Stimulated activated CD4-positive, alpha-beta T cell treated with anti-CD3 and anti-CD28 coated beads, TNF-alpha, amount 100 ng/mL, for 24 hours (primary cell): Measurements from ENCODE around the gene EIF2S3.
"Not testable (repeated sequence)": the region's sequence is repeated elsewhere in the genome, so short reads cannot be mapped to it uniquely, and the experiment has no call there.

ENCODE experiments used
- DNase-seq, 3 experiments: peaks; one replicate each; pipeline ENCODE4 v3.0.0-alpha.2; 2020; ENCODE audit warnings: low read depth in 3 of 3

The EIF2S3 gene

DNA sequence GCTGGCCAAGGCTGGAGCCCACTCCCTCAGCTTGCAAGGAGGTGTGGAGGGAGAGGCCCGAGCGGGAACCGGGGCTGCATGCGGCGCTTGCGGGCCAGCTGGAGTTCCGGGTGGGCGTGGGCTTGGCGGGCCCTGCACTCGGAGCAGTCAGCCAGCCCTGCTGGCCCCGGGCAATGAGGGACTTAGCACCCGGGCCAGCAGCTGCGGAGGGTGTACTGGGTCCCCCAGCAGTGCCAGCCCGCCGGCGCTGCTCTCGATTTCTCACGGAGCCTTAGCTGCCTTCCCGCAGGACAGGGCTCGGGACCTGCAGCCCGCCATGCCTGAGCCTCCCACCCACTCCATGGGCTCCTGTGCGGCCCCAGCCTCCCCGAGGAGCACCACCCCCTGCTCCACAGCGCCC, 5.1 kb upstream of the EIF2S3 start:
- not testable (repeated sequence) for DNase-seq

GRCh38 chrX:24050522-24051318, 4.0 kb upstream of the EIF2S3 start:
- DNase-seq: not testable (repeated sequence)

- DNase-seq: no peak
These were observed 244 bp downstream of the EIF2S3 start for GRCh38 chrX:24055043-24055356.

GRCh38 chrX:24063488-24063887, 8.7 kb downstream of the EIF2S3 start:
- no peak for DNase-seq

DNA sequence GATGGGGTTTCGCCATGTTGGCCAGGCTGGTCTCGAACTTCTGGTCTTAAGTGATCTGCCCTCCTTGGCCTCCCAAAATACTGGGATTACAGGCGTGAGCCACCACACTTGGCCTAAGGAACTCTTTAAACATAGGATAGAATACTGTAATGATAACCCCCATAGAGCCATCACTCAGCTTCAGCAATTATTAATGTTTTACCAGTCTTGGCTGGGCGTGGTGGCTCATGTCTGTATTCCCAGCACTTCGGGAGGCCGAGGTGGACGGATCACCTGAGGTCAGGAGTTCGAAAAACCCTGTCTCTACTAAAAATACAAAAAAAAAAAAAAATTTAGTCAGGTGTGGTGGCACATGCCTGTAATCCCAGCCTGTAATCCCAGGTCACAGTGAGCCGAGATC, 15.1 kb downstream of the EIF2S3 start:
- DNase-seq: no peak

DNA sequence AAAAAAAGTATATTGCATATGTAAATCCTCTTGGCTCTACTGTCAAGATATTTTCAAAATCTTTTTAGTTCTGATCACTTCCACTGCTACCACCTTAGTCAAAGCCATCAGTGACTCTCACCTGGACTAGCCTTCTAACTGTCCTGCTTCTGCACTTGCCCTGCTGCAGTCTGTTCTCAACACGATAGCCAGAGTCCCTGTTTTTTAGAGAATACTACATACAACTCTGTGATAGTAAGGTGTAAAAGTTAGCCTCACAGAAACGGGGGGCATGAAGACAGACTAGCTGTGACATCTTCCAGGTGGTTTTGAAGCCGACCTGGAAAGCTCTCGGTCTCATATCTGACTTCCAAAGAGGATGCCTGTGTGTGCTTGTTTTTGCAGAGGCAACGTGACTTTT, 24.7 kb downstream of the EIF2S3 start:
- DNase-seq: no peak

- peak in 1 of 3 experiments; percentile 2 for DNase-seq
These were observed 25.5 kb downstream of the EIF2S3 start for GRCh38 chrX:24080245-24080644.

DNA sequence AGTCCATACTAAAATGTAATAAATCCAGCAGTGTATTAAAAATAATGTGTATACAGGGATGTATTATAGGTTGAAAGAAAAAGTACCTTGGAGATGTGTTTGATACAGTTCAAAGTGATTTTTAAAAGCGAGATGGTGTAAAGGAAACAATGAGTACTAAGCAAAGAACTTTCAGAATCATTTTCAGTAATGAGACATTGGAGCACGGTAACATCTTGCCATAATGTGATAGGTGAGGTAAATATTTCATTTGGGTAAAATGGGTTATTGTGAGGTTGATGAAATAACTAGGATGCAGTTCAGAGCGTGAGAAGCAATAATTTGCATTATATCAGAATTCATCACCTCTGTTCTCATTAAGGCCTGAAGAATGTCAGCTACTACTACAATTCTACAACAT, 25.9 kb downstream of the EIF2S3 start:
- DNase-seq: no peak

- peak in 2 of 3 experiments; percentile 2 to 38 for DNase-seq
These were observed 27.0 kb downstream of the EIF2S3 start for GRCh38 chrX:24081661-24082154.

GRCh38 chrX:24082447-24082846, 27.7 kb downstream of the EIF2S3 start:
- no peak for DNase-seq

DNA sequence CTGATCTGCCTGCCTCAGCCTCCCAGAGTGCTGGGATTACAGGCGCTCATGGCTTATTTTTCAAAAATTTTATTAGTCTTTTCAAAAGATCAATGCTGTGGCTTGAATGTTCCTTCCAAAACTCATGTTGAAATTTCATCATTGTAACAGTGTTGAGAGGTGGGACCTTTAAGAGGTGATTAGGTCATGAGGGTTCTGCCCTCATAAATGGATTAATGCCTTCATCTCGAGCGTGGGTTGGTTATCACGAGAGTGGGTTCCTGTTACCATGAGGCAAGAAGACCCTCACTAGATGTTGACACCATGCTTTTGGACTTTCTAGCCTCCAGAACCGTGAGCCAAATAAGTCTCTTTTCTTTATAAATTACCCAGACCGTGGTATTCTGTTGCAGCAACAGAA, 30.3 kb downstream of the EIF2S3 start:
- no peak for DNase-seq

- no peak for DNase-seq
These were observed 35.8 kb downstream of the EIF2S3 start for GRCh38 chrX:24090300-24091200.

DNA sequence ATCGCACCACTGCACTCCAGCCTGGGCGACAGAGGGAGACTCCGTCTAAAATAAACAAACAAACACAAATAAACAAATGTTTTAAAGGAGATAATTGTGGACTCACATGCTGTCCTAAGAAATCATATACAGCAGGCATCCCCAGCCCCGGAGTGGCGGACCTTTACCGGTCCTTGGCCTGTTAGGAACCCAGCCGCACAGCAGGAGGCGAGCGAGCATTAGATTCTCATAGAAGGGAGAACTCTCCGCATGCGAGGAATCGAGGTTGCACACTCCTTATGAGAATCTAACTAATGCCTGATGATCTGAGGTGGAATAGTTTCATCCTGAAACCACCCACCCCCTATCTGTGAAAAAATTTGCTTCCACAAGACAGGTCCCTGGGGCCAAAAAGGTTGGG, 39.0 kb downstream of the EIF2S3 start:
- DNase-seq: no peak

DNA sequence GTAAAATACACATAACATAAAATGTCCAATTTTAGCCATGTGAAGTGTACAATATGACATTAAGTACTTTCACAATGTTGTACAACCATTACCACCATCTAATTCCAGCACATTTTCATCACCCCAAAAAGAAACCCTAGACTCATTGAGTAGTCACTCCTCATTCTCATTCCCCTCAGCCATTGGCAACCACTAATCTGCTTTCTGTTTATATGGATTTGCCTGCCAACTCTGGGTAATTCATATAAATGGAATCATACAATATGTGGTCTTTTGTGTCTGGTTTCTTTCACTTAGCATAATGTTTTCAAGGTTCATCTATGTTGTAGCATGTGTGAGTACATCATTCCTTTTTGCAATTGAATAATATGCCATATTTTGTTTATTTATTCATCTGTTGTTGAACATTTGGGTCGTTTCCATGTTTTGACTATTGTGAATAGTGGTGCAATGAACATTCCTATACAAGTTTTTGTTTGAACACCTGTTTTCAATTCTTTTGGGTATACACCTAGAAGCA, 43.0 kb downstream of the EIF2S3 start:
- no peak for DNase-seq

- DNase-seq: no peak
These were observed 44.2 kb downstream of the EIF2S3 start for GRCh38 chrX:24098932-24099331.

- DNase-seq: no peak
These were observed 44.6 kb downstream of the EIF2S3 start for GRCh38 chrX:24099394-24099793.

DNA sequence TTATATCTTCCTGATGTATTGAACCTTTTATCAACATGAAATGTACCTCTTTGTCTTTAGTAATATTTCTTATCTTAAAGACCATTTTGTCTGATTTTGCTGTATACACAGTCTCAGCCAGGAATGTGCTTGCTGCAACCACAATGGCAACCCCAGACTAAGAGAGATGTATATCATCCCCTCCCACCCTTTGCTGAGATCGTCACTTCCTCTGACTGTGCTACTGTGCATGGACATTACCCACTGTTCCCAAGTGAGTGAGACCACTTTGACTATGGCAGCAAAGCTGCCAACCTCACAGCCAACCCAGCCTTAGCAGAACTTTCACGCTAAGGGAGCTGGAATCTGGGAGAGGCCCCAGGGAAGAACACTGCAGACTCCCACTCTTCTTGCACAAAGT, 46.0 kb downstream of the EIF2S3 start:
- no peak for DNase-seq

DNA sequence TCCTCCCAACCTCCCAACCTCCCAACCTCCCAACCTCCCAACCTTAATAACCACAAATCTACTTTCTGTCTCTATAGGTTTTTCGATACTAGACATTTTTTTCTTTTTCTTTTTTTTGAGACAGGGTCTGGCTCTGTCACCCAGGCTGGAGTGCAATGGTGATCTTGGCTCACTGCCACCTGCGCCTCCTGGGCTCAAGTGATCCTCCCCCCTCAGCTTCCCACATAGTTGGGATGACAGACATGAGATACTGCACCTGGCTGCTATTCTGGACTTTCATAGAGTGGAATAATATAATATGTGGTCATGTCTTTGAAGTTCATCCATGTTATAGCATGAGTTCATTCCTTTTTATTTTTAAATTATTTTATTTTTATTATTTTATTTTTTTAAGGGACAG, 55.3 kb downstream of the EIF2S3 start:
- no peak for DNase-seq

DNA sequence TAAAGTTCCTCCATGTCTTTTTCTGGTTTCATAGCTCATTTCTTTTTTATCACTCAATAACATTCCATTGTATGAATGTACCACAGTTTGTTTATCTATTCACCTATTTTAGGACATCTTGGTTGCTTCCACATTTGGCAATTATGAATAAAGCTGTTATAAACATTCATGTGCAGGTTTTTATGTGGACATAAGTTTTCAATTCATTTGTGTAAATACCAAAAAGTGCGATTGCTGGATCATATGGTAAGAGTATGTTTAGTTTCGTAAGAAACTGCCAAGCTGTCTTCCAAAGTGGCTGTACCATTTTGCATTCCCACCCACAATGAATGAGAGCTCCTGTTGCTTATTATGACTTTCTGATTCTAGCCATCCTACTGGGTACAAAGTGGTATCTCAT, 58.4 kb downstream of the EIF2S3 start:
- DNase-seq: no peak

DNA sequence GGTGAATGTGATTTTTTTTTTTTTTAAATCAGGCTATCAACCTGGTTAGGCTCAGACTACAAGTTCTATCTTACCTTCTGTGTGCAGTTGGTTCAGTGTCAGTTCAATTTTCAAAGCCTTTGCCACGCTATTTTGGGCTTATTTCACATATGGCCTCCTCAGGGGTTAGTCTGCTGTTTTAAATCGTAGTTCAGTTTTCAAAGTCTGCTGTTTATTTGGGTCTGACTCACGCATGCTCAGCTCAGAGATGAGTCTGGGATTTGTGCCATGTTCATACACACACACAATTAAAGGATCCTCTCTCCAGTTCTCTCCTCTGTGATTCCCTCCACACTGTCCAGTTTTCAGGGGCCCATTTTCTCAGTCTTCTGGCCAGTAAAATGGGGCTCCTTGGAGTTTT, 62.5 kb downstream of the EIF2S3 start:
- DNase-seq: no peak

DNA sequence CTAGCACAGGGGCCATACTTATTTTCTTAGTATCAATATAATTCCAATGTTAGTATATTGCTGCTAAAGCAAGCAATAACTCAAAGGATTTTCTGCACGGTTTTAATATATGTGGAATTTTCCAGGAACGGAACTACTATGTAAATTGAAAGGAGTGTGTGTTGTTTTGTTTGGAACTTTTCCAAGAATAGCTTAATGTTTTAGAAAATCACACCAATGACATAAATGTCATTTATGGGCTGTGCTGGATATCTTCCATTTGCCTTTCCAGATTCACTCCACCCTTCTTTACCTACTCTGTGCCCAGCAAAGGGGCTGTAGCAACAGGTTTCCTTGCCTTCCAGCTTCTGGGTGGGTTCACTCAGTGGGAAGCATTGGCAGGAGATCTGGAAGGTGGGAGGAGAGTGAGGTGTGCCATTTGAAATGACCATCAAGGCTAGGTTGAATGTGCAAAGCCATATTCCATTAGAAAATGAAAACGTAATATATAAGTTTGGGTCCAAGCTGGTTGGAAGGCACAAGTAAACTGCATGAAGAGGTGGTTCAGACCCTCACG, 69.6 kb downstream of the EIF2S3 start:
- no peak for DNase-seq

DNA sequence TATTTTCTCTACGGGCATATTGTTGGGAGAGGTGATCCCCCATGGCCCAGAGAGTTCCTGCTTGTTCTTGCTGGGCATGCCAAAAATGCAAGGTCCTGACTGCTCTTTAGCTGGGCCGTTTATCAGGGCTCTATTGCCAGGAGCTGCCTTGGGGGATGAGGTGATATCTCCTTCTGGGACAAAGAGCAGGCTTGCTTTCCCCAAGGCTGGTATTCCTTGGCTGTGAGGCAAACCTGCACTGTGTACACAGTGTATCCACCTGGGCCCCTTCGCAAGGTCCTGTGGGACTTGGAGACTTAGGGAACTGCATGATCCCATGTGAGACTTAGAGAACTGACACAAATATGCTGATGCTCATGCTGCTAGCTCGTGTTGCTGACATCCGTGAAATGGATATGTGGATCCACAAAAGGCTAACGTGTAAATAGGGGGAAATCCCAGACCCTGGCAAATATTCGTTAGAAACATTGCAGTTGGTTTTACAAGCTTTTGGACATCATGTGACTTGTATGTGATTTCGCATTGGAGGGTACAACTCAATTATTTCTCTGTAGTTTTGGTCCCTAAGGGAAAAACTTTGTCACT, 70.4 kb downstream of the EIF2S3 start:
- no peak for DNase-seq
